Neuron (in vitro differentiated cells): Measurements from ENCODE around the gene PPP3CA.

Experiments
- H2AFZ ChIP-seq: one replicate; pipeline ENCODE4 v1.6.1; 2013; ENCODE audit warnings: low read depth, mild to moderate bottlenecking, inconsistent platforms, low read length, moderate library complexity
- H3K27me3 ChIP-seq: one replicate; pipeline ENCODE4 v1.6.1; 2013; ENCODE audit warnings: low read length; ENCODE audit not compliant: insufficient read depth
- H3K36me3 ChIP-seq: one replicate; pipeline ENCODE4 v1.6.1; 2013; ENCODE audit warnings: low read length; ENCODE audit not compliant: insufficient read depth
- H3K4me1 ChIP-seq: one replicate; pipeline ENCODE4 v1.6.1; 2013; ENCODE audit warnings: low read length; ENCODE audit not compliant: insufficient read depth
- H3K4me3 ChIP-seq: 2 replicates; pipeline ENCODE4 v1.5.1; 2013; ENCODE audit warnings: mild to moderate bottlenecking, low read length, moderate library complexity
- H3K9me3 ChIP-seq: one replicate; pipeline ENCODE4 v1.6.1; 2013; ENCODE audit warnings: low read length

The PPP3CA gene

GRCh38 chr4:101158507-101158906 is 188.8 kb downstream of the PPP3CA start:
- no peaks in the 10 kb centered on the region for H3K36me3 ChIP-seq
- H3K4me1 ChIP-seq, result peaks cover 19% of the 10 kb centered on the region
- H3K27me3 ChIP-seq, result no peaks in the 10 kb centered on the region
- no peaks in the 10 kb centered on the region for H3K9me3 ChIP-seq
- H3K4me3 ChIP-seq, result peak overlapping the region; percentile 3
- H2AFZ ChIP-seq, result no peak overlapping the region

- Histone ChIP-seq H3K4me3 (peak overlapping the region; percentile 3), H2AFZ (no peak overlapping the region), H3K9me3 (no peaks in the 10 kb centered on the region), H3K36me3 (no peaks in the 10 kb centered on the region), H3K4me1 (peaks cover 19% of the 10 kb centered on the region), H3K27me3 (no peaks in the 10 kb centered on the region)
Measured at GRCh38 chr4:101158134-101158482, 189.2 kb downstream of the PPP3CA start.

- peaks cover 19% of the 10 kb centered on the region for H3K4me1 ChIP-seq
- H3K36me3 ChIP-seq, result no peaks in the 10 kb centered on the region
- H3K27me3 ChIP-seq, result no peaks in the 10 kb centered on the region
- no peak overlapping the region for H2AFZ ChIP-seq
- H3K9me3 ChIP-seq, result no peaks in the 10 kb centered on the region
- H3K4me3 ChIP-seq, result no peak overlapping the region
Measured at GRCh38 chr4:101157415-101158133, 189.8 kb downstream of the PPP3CA start.

GRCh38 chr4:101156619-101157310 is 190.6 kb downstream of the PPP3CA start:
- H3K27me3 ChIP-seq, result no peaks in the 10 kb centered on the region
- H3K4me3 ChIP-seq, result no peak overlapping the region
- peaks cover 19% of the 10 kb centered on the region for H3K4me1 ChIP-seq

GRCh38 chr4:101155945-101156344 is 191.4 kb downstream of the PPP3CA start:
- Histone ChIP-seq H3K27me3 (no peaks in the 10 kb centered on the region), H2AFZ (no peak overlapping the region), H3K4me3 (no peak overlapping the region), H3K36me3 (no peaks in the 10 kb centered on the region), H3K4me1 (peaks cover 19% of the 10 kb centered on the region), H3K9me3 (no peaks in the 10 kb centered on the region)

More at GRCh38 chr4:101156619-101157310, 190.6 kb downstream of the PPP3CA start:
- Histone ChIP-seq H3K36me3 (no peaks in the 10 kb centered on the region), H3K9me3 (no peaks in the 10 kb centered on the region), H2AFZ (no peak overlapping the region)

- H3K36me3 ChIP-seq, result no peaks in the 10 kb centered on the region
- H2AFZ ChIP-seq, result no peak overlapping the region
- peaks cover 19% of the 10 kb centered on the region for H3K4me1 ChIP-seq
- no peak overlapping the region for H3K4me3 ChIP-seq
- no peaks in the 10 kb centered on the region for H3K9me3 ChIP-seq
- H3K27me3 ChIP-seq, result no peaks in the 10 kb centered on the region
Measured at GRCh38 chr4:101155368-101155767, 192.0 kb downstream of the PPP3CA start.

GRCh38 chr4:101153653-101154052 is 193.7 kb downstream of the PPP3CA start:
- no peak overlapping the region for H2AFZ ChIP-seq
- no peak overlapping the region for H3K4me3 ChIP-seq
- H3K27me3 ChIP-seq, result no peaks in the 10 kb centered on the region
- no peaks in the 10 kb centered on the region for H3K9me3 ChIP-seq
- H3K4me1 ChIP-seq, result peaks cover 20% of the 10 kb centered on the region
- no peaks in the 10 kb centered on the region for H3K36me3 ChIP-seq

- no peaks in the 10 kb centered on the region for H3K27me3 ChIP-seq
- no peak overlapping the region for H2AFZ ChIP-seq
- H3K4me1 ChIP-seq, result peaks cover 11% of the 10 kb centered on the region
- no peaks in the 10 kb centered on the region for H3K36me3 ChIP-seq
- no peaks in the 10 kb centered on the region for H3K9me3 ChIP-seq
- no peak overlapping the region for H3K4me3 ChIP-seq
Measured at GRCh38 chr4:101152521-101152920, 194.8 kb downstream of the PPP3CA start.

- Histone ChIP-seq H3K4me3 (no peak overlapping the region), H3K27me3 (no peaks in the 10 kb centered on the region), H2AFZ (no peak overlapping the region), H3K36me3 (no peaks in the 10 kb centered on the region), H3K9me3 (no peaks in the 10 kb centered on the region), H3K4me1 (peaks cover 4% of the 10 kb centered on the region)
Measured at GRCh38 chr4:101148551-101148950, 198.8 kb downstream of the PPP3CA start.

GRCh38 chr4:101147283-101147682 is 200.0 kb downstream of the PPP3CA start:
- Histone ChIP-seq H3K36me3 (no peaks in the 10 kb centered on the region), H2AFZ (no peak overlapping the region), H3K4me3 (no peak overlapping the region), H3K9me3 (no peaks in the 10 kb centered on the region), H3K4me1 (peaks cover 4% of the 10 kb centered on the region), H3K27me3 (no peaks in the 10 kb centered on the region)

GRCh38 chr4:101145021-101145420 is 202.3 kb downstream of the PPP3CA start:
- no peaks in the 10 kb centered on the region for H3K27me3 ChIP-seq
- no peaks in the 10 kb centered on the region for H3K9me3 ChIP-seq
- H3K4me1 ChIP-seq, result peaks cover 4% of the 10 kb centered on the region
- no peak overlapping the region for H2AFZ ChIP-seq
- H3K4me3 ChIP-seq, result no peak overlapping the region
- no peaks in the 10 kb centered on the region for H3K36me3 ChIP-seq

- H3K36me3 ChIP-seq, result no peaks in the 10 kb centered on the region
- H3K27me3 ChIP-seq, result no peaks in the 10 kb centered on the region
- H3K4me3 ChIP-seq, result no peak overlapping the region
- no peaks in the 10 kb centered on the region for H3K4me1 ChIP-seq
- no peaks in the 10 kb centered on the region for H3K9me3 ChIP-seq
- H2AFZ ChIP-seq, result no peak overlapping the region
Measured at GRCh38 chr4:101142259-101142658, 205.1 kb downstream of the PPP3CA start.

- Histone ChIP-seq H3K4me1 (no peaks in the 10 kb centered on the region), H3K9me3 (no peaks in the 10 kb centered on the region), H3K36me3 (no peaks in the 10 kb centered on the region), H3K4me3 (no peak overlapping the region), H3K27me3 (no peaks in the 10 kb centered on the region), H2AFZ (no peak overlapping the region)
Measured at GRCh38 chr4:101141855-101142254, 205.5 kb downstream of the PPP3CA start.
